ENCODE measurements around the gene GPR156.
"Not testable (repeated sequence)": the region's sequence is repeated elsewhere in the genome, so short reads cannot be mapped to it uniquely, and the experiment has no call there.

Gene GPR156

DNA sequence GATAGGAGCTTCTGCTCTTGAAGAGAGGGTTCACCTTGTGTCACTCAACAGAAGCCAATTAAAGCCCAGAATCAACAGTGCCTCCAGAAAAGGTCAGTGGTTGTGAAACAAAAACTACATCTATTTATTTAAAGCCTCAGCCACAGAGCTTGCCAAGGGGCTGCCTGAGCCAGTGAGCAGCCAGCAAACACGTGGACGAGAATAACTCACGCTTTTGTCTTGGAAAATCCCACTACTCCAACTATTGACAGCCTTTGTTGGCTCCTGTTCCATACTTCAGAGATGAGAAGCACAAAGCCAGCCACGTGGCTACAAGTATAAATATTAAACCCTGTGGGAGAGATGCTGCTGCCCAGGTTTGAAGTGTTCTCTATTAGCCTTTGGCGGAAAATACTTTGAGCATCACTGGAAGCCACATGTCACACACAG is 10.3 kb downstream of the GPR156 start:
- DNase-seq (ENCODE audit: low read depth): no peak

DNA sequence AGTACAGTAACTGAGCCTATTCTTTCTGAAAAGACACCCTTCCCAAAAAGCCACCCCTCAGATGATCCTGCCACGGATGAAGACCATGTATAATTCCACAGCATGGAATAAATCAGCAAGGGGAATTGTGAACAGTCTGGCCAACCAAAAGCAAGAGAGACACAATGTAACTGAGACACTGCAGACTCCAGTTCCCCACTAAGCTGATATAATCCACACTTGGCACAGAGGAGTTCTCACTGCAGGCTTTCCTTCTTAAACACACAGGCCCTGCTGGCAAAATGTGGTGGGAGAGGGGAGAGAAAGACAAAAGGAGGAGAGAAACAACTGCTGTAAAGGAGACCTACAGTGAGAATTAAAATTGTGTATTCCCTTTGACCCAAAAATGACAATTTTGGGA is 12.7 kb downstream of the GPR156 start:
- DNase-seq (ENCODE audit: low read depth): no peak

DNA sequence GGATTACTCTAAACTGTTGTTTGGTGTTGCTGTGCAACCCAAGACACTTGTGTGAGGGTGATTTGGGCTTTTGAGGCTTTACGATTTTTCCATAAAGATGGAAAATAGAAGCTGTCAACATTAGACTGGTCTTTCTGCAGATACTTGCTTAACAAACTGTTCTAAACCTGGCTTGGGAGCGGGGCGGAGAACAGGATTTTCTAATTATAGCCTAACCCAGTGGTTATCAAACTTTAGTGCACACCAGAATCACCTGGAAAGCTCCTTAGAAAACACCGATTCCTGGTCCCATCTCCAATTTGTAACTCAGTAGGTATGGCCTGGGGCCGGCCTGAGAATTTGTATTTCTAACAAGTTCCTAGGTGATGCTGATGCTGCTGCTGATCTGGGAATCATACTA is 19.0 kb downstream of the GPR156 start:
- no peak for DNase-seq (ENCODE audit: low read depth)

DNA sequence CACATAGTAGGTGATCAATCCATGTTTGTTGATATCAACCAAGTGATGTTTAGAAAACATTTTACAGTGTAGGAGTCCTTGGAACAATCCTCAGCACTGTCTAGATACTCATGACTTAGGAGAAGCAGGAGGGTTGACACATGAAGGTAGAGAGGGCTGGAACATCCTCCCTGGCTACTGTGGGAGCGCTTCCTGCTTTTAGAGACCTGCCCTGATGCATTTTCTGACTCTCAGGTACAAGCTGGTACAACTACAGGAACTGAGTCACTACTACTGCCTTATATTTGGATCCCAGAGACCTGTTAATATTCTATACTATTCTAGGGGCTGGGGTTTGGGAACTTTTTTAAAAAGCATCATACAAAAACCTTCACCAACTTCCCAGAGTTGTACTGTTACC is 20.1 kb downstream of the GPR156 start:
- no peak for DNase-seq (ENCODE audit: low read depth)

DNA sequence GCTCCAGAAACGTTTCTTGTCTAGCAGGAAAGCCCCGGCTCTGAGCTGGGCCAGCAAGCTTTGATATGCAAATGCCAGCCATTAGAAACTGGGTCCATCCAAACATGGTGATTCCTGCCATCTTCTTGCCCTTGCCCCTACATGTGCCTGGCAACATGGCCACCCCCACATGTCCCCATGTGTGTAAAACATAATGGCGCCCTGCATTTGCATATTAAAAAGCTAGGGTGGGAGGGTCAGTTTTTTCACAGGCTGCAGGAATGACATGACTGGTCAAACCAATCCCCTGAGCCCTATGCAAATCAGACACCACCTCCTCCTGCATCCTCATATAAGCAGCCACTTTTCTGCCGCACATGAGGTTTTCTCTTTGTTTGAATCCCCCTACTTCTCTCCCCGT is 21.2 kb downstream of the GPR156 start:
- DNase-seq (ENCODE audit: low read depth): no peak

DNA sequence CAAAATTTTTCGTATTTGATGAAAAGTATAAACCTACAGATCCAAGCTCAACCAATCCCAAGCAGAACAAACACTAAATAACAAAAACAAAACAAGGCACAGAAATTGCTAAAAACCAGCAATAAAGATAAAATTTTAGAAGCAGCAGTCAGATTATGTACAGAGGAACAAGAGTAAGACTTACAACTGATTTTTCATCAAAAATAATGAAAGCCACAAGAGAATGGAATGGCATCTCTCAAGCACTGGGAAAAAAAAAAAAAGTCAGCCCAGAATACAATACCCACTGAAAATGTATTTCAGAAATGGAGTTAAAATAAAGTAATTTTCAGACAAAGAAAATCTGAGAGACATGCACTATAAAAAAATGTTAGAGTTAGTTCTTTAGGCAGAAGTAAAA is 27.0 kb downstream of the GPR156 start:
- no peak for DNase-seq (ENCODE audit: low read depth)

DNA sequence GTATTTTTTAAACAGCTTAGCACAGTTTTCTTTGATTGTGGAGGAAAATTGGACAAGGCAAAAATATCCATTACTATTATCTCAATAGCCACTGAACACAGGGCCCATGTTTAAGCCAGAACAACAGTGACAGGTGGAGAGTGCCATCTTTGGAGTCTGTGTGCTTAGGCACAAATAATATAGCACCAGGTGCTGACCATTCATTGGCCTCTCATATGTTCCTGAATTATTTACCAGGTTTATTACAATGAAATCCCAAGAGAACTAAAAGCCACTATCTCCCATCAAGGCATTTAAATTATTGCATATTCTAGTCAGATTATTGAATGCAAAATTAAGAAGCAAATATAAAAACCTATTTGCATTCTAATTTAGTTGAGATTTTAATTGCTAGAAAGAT is 39.6 kb downstream of the GPR156 start:
- DNase-seq (ENCODE audit: low read depth): no peak

DNA sequence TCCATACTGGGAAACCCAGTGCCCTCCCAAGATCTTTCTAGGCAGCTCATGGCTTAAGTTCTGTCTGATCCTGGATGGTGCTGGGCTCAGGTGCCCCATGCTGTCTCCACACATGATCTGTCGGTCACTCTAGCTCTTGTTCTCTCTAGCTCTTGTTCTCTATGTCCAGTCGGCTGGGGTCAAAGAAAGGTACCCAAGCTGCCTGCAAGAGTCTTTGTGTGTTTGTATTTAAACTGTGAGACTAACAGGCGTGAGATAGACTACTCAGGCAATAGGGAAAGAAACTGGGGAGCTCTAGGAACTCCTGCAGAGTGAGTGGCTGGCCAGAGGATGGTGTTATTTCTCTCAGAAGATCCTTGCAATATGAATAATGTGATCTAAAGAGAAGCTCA is 40.2 kb downstream of the GPR156 start:
- no peak for DNase-seq (ENCODE audit: low read depth)

DNA sequence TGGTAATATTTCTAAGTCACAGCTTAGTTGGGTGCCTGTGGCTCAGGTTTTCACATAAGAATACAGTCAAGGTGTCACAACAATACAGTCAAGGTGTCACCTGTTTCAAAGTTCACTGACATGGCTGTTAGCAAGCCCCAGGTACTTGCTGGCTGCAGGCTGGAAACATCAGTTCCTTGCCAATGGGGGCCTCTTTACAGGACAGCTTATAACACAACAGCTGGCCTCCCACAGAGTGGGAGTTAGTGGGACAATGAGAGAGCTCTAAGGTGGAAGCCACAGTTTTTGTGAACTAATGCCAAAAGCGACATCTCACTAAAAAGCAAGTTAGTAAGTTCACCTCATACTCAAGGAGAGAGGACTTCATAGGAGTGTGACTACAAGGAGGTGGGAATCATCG is 45.4 kb downstream of the GPR156 start:
- no peak for DNase-seq (ENCODE audit: low read depth)

DNA sequence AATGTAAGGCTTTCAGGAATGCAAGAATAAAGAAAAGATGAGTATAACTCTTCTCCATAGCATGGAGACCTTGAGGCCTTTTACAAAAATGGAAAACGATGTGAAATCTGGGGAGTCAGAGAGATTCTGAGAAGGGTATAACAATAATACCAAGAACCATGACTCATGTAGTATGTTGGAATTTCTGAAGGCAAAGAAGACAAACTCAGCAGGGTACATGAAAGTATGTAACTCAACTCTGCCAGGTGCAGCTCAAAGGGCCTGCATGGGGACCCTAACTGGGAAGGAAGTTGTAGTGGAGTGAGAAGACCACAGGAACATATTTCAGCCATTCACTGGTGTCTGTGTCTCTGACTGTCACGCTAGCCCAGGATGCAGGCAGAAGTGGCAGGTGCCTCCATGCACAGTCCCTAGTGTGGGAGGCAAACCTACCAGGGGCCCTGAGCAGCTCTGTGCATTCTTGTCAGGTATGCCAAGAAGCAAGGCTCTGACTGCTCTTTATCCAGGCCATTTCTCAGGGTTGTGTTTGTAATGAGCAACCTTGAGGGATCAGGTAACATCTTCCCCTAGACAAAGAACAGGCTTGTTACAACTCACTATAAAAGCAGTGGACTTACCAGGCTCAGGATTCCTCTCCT is 57.2 kb downstream of the GPR156 start:
- no peak for DNase-seq (ENCODE audit: low read depth)

DNA sequence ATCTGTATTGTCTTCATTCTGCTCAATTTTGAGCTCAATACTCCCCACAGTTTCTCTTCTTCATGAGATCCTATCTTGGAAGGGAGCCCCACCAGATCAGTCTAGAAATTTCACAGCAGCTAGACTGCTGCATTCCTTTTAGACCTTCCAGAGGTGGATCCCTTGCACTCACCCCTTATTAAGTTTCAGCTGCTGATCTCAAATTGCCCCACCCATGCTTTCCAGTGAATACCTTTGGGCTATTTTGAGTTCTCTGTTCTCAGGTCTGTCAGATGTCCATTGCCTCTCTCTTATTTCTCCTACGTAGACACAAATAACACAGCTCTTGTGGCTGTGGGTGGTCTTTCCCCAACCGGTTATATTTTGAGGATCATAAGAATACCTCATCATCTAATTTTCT is 60.8 kb downstream of the GPR156 start:
- no peak for DNase-seq (ENCODE audit: low read depth)

DNA sequence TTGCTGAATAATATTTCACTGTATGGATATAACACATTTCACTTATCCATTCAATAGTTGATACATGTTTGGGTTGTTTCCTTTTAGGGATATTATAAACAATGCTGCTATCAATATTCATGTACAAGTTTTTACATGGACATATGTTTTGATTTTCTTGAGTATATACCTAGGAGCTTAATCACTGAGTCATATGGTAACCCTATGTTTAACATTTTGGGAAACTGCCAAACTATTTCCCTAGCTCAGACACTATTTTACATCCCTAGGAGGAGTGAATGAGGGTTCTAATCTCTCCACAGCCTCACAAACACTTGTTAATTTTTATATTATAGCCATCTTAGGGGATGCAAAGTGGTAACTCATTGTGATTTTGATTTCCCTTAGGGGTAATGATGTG is 66.0 kb downstream of the GPR156 start:
- DNase-seq (ENCODE audit: low read depth): no peak

DNA sequence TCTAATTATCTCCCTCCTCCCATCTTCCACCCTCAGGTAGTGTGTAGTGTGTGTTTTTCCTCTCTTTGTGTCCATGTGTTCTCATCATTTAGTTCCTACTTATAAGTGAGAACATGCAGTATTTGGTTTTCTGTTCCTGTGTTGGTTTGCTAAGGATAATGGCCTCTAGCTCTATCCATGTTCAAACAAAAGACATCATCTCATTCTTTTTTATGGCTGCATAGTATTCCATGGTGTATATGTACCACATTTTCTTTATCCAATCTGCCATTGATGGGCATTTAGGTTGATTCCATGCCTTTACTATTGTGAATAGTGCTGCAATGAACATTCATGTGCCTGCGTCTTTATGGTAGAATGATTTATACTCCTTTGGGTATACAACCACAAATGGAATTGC is 68.4 kb downstream of the GPR156 start:
- not testable (repeated sequence) for DNase-seq (ENCODE audit: low read depth)

DNA sequence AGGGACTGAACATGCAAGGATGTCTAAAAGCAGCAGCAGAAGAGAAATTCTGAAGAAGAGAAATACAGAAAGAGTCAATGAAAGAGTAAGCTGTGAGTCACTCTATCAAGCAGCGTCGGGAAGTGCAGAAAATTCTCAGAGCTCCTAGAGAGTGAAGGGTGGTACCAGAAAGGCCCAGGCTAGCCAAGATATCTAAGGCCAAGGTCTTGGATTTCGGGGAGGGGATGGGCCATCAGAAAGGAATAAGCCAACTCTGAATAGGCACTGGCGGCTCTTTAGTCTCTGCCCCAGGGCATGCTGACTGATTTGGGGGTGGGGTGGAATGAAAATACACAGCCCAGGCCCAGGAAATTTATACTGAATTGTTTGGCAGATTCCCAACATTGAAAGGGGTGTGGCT is 70.8 kb downstream of the GPR156 start:
- DNase-seq (ENCODE audit: low read depth): no peak

DNA sequence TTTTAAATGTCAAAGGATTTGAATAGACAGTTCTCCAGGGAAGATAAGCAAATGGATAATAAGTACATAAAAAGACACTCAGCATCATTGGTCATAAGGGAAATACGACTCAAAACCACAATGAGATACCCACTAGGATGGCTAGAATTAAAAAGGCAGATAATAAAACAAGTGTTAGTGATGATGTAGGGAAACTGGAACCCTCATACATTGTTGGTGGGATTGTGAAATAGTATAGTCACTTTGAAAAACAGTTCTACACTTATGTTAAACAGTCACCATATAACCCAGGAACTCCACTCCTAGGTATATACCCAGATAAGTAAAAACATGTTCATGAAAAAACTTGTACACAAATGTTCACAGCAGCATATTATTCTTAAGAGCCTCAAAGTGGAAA is 72.5 kb downstream of the GPR156 start:
- no peak for DNase-seq (ENCODE audit: low read depth)

DNA sequence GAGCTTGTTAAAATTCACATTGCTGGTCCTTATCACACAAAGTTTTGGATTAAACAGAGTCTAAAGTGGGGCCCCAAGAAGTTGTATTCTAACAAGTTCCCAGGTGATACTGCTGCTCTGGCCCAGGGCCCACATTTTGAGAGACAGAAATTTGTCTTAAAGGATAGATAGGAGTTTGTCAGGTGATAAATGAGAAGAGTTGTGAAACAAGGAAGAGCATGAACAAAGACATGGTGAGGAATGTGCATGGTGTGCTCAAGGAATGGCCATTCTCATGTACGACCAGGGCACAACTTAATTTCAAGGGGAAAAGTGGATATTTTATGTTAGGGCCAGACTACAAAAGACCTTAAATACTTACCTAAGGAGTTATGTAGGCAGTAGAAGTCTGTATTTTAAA is 75.6 kb downstream of the GPR156 start:
- no peak for DNase-seq (ENCODE audit: low read depth)

DNA sequence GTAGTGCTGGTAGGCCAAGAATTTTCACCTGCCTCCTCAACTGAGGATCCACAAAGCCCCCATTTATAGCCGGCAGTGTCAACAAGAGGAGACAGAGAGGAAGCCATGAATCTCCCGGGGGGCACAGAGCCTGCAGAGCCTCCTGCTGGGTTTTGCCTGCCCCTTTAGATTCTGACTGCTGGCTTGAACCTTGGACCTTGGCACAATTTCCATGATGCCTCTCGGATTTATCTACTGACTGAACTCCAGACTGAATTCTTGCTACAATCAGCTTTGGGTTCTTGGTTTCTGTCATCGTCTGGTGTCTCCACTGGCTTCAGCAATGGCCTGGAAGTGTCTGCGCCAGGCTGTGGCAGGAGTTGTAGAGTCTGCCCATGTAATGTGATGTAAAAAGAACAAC is 80.7 kb downstream of the GPR156 start:
- no peak for DNase-seq (ENCODE audit: low read depth)

DNA sequence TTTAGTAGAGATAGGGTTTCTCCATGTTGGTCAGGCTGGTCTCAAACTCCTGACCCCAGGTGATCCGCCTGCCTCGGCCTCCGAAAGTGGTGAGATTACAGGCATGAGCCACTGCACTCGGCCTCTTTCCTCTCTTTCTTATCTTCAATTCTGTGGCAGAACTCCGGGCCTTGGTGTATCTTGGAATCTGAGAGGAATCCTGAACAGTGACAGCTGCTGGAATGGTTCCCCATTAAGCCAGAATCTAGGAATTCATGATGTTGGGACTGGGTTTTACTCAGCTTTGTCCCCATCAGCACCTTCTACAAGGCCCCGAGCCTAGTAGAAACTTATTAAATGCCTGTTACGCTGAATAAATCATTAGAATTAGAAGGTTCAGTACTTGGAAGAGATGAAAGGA is 81.4 kb downstream of the GPR156 start:
- DNase-seq (ENCODE audit: low read depth): no peak

DNA sequence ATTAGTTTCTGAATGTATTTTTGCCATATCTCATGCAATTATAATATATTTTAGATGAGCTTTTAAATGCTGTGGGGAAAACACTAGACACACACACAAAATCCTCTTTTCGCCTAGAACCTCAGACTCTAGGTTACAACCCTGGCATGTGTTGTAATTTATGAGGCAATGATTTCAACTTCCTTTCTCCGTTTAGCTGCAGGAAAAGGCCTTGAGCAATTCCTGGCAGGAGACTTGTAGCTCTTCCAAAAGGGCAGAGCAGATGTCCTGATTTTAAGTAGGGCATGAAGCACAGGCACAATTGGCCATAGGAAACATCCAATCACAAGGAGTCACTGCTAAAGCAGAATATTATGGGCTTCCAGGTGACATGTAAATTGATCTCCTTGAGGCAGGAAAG is 82.0 kb downstream of the GPR156 start:
- no peak for DNase-seq (ENCODE audit: low read depth)

DNA sequence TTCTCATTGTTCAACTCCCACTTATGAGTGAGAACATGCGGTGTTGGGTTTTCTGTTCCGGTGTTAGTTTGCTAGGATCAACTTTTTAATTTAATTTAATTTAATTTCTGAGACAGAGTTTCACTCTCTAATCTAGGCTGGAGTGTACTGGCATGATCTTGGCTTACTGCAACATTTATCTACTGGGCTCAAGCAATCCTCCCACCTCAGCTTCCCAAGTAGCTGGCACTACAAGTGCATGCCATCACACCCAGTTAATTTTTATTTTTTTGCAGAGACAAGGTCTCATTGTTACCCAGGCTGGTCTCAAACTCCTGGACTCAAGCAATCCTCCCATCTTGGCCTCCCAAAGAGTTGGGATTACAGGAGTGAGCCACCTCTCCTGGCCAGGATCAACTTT is 82.7 kb downstream of the GPR156 start:
- DNase-seq (ENCODE audit: low read depth): no peak

DNA sequence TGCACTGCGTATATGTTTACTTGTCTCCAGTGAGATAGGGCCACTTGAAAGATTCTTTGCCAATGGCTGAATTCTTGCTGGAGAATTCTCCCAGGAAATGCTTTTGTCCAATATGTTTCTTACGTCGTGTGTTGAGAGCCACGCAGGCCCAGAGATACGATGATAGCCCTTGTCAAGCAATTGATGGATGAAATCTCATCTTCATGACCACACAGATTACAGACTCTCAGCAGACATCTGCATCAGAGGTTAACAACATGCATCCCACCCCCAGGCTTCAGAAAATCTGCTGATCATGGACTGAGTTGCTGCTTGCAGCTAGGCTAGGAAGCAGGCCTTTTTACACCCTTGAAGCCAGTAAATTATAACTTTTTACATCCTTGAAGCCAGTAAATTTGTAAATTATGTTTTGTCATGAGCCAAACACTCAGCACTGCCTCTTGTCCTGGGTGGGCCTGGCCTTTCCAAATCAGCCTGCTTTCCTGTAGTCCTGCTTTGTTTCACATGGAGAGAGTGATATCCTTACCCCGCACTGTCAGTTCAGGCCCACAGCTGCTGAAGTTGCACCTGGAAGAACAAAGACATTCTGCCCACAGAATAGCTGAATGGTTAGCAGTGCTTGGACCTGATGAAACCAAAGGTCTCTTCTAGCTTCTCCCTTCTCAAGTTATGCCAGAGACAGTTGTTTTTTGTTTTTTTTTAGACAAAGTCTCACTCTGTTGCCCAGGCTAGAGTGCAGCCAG is 84.4 kb downstream of the GPR156 start:
- no peak for DNase-seq (ENCODE audit: low read depth)

DNA sequence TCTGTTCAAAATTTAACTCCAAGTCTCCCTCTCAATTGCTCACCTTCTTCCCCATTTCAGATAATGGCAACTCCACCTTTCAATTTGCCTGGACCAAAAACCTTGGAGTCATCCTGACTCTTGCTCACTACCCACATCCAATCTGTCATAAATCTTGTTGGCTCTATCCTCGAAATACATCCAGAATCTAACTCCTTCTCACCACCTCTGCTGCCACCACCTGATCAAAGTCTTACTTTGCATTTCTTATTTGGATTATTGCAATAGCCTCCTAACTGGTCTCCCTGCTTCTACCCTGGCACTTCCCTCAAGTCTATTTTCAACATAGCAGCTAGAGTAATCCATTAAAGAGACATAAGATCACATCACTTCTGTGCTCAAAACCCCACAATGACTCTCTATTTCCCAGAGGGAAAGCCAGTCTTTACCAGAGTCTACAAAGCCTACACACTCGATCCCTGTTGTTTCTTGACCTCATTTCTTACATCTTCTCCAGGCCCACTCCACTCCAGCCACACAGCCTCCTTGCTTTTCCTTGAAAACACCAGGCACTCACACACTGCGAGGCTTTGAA is 86.6 kb downstream of the GPR156 start:
- no peak for DNase-seq (ENCODE audit: low read depth)

DNA sequence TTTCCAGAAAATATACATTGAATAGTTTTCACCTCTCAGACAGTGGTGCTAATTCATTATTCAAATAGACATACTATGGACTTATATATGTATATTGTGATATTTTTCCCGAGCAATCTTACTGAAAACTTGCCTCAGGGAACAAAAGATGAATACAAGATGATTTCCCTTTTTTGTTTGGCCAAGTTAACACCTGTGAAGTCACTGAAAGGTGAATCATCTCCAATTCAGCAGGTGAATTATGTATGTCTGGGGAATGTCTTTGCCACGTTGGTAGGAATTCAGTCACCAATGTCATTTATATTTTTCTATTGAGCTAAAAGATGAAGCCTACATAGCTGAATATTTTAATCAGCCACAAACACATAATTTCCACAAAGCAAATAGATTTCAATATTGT is 88.2 kb downstream of the GPR156 start:
- DNase-seq (ENCODE audit: low read depth): no peak

DNA sequence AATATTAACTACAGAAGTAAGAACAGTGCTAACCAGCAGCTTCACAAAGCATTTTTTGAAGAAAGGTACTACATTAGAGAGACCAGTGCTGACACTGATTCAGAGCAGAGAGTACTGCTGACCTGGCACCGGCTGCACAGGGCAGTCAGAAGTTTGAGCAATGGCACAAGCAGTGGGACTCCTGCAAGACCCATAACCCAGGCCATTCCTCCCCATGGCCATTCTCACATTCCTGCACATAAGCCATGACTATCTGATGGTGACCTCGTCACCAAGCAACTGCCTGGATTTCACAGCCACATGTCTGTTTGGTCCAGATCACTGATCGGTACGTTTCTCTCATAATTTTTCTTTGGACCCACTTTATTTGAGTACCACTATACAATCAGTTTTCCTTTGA is 88.7 kb downstream of the GPR156 start:
- no peak for DNase-seq (ENCODE audit: low read depth)

Measured in stimulated activated CD4-positive, alpha-beta T cell treated with anti-CD3 and anti-CD28 coated beads, Interleukin-2, amount 100 ng/mL, for 4 hours (primary cell).